Stomach (tissue), 4 donors: ENCODE measurements around the gene STK35.

Source experiments
- CTCF ChIP-seq, 7 experiments: fragments of 450-650 bp in 4 of 7; fragments of 200-600 bp in 3 of 7; sonication (generic) in 3 of 7; IDR thresholded peaks; one replicate each; pipeline ENCODE4 v1.5.1; 2016 to 2019; ENCODE audit warnings: antibody characterized with exemption in 7 of 7, control low read depth in 2 of 7, mild to moderate bottlenecking in 1 of 7
- EP300 ChIP-seq: sonication (generic); formaldehyde crosslinking; IDR thresholded peaks from one replicate; pipeline ENCODE4 v1.6.1; 2017; ENCODE audit warnings: antibody characterized with exemption
- POLR2AphosphoS5 ChIP-seq, 3 donors: sonication (generic); formaldehyde crosslinking; IDR thresholded peaks; one replicate each; pipeline ENCODE4 v1.6.1; 2016; ENCODE audit warnings: antibody characterized with exemption in 3 of 3

- TF ChIP-seq CTCF (IDR thresholded peaks at IDR 0.05) (no peak), EP300 (no peak), POLR2AphosphoS5 (IDR thresholded peaks at IDR 0.05) (no peak)
These were observed 81.8 kb downstream of the STK35 start for GRCh38 chr20:2183381-2183780.
